Activated CD8-positive, alpha-beta memory T cell treated with anti-CD3 and anti-CD28 coated beads, Interleukin-2, amount 50 U/mL, for 1 hour (primary cell): ENCODE measurements around the gene ARHGDIG.
"Not testable (repeated sequence)": the region's sequence is repeated elsewhere in the genome, so short reads cannot be mapped to it uniquely, and the experiment has no call there.

Experiments used
- DNase-seq: peaks from one replicate; pipeline ENCODE4 v3.0.0-alpha.2; 2020; ENCODE audit errors: extremely low read depth

ARHGDIG gene

DNA sequence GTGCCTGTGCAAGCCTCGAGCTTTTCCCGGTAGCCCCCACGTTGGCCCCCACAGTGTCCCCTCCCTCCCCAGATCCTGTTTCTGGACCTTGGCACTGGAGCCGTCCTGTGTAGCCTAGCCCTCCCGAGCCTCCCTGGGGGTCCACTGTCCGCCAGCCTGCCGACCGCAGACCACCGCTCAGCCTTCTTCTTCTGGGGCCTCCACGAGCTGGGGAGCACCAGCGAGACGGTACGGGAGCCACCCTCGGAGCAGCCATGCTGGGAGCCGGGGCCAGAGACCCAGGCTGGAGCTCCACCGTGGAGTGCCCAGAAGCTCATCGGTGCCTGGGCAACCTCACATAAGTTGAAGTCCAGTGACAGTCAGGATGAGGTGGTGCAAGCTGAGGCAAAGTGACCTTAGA lies 16.4 kb upstream of the ARHGDIG start:
- DNase-seq: no peak

GRCh38 chr16:264440-264951 lies 15.9 kb upstream of the ARHGDIG start:
- no peak for DNase-seq

GRCh38 chr16:265002-265529 lies 15.3 kb upstream of the ARHGDIG start:
- DNase-seq: no peak

GRCh38 chr16:265711-266110 lies 14.7 kb upstream of the ARHGDIG start:
- no peak for DNase-seq

- no peak for DNase-seq
Observed at GRCh38 chr16:266258-267164, 13.9 kb upstream of the ARHGDIG start.

- DNase-seq: not testable (repeated sequence)
Observed at GRCh38 chr16:267562-267961, 12.8 kb upstream of the ARHGDIG start.

GRCh38 chr16:268141-269053 lies 12.0 kb upstream of the ARHGDIG start:
- DNase-seq: no peak

GRCh38 chr16:269061-269796 lies 11.2 kb upstream of the ARHGDIG start:
- DNase-seq: no peak

DNA sequence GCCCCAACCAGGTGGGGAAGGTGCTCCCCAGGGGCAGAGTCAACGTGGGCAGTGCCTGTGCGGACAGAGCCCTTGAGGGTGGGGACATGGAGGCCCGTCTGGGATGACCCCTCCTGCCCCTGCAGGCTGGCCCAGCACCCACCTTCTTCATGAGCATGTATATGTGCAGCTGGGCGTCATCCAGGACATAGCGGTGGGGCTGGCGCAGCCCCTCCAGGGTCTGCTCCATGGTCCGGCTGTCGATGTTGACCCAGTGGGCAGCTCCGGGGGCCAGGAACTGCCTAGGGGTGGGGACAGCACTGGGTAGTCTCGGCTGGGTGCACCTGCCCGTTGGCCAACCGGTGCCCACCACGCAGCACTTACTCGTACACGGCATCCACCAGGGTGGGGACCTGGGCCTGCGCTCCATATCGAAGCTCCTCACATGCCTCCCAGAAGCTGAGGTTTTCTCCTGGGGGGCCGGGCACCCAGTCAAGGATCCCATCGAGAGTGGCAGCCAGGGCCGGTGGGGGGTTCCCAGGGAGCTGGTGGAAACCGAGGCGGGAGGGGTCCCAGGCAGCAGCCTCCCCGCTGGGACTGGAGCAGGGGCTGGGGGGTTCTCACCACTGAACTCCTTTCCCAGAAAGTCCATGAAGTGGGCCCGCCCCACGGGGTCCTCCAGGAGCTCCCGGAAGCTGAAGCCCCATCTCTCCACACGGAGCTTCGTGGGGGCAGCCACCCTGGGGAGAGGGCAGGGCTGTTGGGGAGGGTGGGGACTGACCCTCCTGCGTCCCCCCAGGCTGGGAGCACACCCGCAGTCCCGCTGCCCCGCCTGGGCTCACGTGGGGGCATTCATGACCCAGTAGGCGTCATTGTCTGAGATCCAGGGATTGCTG lies 9.8 kb upstream of the ARHGDIG start:
- DNase-seq: no peak

DNA sequence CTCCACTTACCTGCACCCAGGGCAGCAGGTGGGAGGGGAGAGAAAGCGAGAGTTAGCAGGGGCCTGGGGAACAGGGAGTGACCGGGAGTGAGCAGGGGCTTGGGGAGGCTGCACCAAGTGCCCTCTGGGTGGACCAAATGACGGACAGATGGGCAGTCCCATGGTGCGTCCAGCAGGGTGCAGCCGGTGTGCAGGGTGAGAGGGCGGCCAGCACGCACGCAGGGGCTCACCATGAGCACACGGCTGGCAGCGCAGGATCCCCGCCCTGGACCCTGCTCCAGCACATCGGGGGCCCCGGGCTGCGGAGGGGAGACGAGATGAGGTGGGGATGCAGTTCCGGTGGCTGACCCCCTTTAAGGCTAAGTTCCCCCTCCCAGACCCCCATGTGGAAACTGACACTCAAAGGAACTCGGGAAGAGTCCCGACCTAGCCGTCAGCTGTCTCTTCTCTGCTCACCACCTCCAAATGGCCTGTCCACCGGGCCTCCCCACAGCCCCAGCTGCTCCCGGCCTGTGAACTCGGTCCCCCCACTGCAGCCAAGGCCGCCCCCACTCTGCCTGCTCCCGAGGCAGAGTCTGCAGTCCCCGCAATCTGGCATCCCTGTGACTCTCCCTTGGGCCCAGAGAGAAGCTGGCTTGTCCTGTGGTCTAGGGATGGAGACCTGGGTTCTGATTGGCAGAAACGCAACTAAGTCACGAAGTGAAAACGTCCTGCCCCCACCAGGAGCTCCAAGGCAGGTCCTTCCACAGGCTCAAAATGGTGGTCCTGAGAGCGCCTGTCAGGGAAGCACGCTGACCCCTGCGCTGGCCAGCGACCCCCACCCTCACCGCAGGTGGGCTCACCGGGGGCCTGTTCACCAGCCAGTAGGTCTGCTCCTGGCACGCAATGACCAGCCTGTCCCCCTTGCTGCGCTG lies 7.5 kb upstream of the ARHGDIG start:
- DNase-seq: no peak

GRCh38 chr16:273547-274421 lies 6.6 kb upstream of the ARHGDIG start:
- no peak for DNase-seq

GRCh38 chr16:275041-275641 lies 5.2 kb upstream of the ARHGDIG start:
- DNase-seq: no peak

- no peak for DNase-seq
Observed at GRCh38 chr16:275786-276232, 4.6 kb upstream of the ARHGDIG start, which contains the start of gene RGS11. RGS11 (minus strand) TSS chr16:275944; CDS start chr16:275911, 33 bp downstream.

DNA sequence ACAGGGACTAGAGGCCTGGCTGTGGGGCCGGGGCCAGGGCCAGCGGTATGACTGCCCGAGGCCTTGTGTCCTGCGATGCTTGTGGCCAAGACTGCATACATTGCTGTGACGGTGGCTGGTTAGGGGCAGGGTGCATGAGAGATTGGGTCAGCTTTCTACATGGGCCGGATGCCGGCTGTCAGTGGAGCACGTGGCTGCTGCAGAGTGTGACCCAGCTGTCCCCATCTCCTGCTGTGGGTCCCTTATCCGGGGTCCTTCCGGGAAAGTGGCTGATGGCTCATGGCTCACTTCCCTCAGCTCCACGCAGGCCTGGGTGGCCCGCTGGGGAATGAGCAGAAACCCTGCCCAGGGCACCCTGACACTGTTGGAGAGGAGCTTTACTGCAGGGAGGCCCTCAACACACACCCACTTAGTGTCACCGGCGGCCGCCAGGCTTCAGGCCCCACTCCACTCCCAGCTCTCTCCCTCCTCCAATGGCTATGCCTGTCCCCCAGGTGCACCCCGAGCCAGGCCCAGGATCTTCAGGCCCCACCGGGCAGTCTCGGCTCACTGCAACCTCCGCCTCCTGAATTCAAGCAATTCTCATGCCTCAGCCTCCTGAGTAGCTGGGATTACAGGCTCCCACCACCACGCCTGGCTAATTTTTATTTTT lies 3.8 kb upstream of the ARHGDIG start:
- no peak for DNase-seq

DNA sequence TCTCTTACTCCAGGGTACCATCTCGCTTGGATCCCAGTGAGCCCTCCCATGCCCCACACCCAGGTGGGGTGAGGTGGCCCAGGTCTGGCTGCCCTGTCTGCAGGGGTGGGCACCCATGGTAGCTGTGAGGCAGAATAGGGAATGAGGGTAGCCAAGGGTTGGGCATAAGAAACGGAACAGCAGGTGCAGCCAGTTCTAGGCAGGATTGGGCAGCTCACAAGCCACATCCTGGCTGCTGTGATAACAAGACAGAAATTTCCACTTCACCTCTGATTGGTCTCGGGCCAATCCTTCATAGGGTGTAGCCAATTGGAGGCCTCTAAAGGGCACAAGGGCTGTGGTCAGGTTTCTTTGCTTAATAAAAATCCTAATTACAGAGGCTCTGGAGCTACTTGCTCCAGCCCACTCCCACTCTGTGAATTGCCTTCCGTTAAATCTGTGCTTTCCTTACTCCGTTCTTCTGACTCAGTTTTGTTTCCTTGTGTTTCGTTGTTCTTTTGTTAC lies 1.5 kb upstream of the ARHGDIG start:
- no peak for DNase-seq

DNA sequence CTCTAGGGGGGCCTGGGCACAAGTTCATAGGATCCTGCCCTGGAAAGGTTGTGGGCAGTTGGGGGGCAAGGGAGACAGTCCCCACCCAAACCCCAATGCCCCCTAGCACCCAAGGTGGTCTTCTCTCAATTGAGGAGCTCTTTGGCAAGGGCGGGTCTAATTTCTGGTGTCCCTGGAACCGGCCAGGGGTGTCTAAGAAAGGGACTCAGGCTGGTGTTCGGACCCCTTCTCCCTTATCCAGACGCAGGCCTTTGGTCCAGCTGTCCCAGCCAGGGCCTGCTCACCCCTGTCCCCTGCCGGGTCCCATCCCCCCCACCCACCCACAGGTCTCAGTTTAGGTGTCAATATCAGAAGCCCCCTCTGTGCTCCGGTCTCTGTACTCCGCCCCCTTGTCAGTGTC lies 860 bp upstream of the ARHGDIG start:
- no peak for DNase-seq

- DNase-seq: no peak
Observed at GRCh38 chr16:280005-280460, 358 bp upstream of the ARHGDIG start.
